HG02763 (cell line): ENCODE measurements around the gene TMEM98.
"Not testable (repeated sequence)": the region's sequence is repeated elsewhere in the genome, so short reads cannot be mapped to it uniquely, and the experiment has no call there.

Experiments
- ATAC-seq: cut with Tn5 transposase; IDR thresholded peaks from one replicate; pipeline ENCODE4 v1.9.1; 2021; ENCODE audit warnings: mild to moderate bottlenecking, moderate library complexity; ENCODE audit not compliant: unreplicated experiment

TMEM98 gene

GRCh38 chr17:32941419-32942032 lies 13.6 kb downstream of the TMEM98 start:
- no peak for ATAC-seq

DNA sequence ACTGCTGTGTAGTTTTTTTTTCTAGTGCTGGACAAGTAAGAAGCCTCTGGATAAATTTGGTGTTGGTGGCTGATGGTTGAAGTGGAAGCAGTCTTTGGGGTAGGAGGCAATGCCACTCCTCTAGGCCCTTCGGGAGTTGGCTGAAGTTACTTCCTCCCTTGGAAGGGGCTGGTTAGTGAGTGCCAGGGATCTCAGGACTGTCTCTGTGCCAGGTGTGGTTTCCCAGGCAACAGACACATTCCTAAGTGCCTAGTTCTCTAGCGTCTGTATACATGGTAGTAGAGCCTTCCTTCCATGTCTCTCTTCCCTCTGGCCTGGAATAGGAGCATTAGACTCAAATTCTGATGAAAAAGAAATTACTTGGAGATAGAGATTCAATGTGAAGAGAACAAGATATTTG lies 15.3 kb downstream of the TMEM98 start:
- ATAC-seq, result no peak

DNA sequence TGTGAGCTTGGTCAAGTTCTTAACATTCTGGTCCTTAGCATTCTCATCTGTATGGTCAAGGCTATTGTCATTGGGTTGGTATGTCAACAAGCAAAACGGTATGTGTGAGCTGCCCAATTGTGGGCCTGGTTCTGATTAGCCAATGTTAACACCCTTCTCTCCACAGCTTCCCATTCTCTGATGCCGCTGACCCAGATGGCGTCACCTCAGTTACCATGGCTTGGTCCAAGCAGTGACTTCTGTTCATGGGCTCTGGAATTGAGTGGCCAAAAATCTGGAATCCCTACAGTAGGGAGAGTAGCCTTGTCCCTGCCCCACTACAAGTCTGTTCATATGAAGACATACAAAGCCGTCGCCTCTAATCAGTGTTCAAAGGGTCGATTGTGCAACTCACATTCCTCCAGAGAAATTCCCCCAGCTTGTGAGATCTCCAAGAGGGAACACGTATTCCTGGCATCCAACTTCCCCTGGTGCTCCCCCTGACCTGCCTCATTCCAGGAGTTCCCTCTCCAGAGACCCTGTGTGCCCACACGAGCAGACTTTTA lies 15.8 kb downstream of the TMEM98 start:
- no peak for ATAC-seq

- ATAC-seq, result no peak
These were observed 16.5 kb downstream of the TMEM98 start for GRCh38 chr17:32944248-32945020.

GRCh38 chr17:32946375-32947135 lies 18.6 kb downstream of the TMEM98 start:
- ATAC-seq, result no peak

GRCh38 chr17:32947736-32948135 lies 19.8 kb downstream of the TMEM98 start:
- ATAC-seq, result no peak

GRCh38 chr17:32949181-32949580 lies 21.2 kb downstream of the TMEM98 start:
- ATAC-seq, result no peak

DNA sequence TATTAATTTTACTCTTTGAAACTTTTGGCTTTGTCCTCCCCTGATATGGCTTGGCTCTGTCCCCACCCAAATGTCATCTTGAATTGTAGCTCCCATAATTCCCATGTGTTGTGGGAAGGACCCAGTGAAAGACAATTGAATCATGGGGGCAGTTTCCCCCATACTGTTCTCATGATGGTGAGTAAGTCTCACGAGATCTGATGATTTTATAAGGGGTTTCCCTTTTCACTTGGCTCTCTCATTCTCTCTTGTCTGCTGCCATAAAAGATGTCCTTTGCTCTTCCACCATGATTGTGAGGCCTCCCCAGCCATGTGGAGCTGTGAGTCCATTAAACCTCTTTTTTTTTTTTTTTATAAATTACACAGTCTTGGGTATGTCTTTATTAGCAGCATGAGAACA lies 24.5 kb downstream of the TMEM98 start:
- ATAC-seq, result not testable (repeated sequence)

GRCh38 chr17:32953045-32953444 lies 25.1 kb downstream of the TMEM98 start:
- ATAC-seq, result no peak

DNA sequence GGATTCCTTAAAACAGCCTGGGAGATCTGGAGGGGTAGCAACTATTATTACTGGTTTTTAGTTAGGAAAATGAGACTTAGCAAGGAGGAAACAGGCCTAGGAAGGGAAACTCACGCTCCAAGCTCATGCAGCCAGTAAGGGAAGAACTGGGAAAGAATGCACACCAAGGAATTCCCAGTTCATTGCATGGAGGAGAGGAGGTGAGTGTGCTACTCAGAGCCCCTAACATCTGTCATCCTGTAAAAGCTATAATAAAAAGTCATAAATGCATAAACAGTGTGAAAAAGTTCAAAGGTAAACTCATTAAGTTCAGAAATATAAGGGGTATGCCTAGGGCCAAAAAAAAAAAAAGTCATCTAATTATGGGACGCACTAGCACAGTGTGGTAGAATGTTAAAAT lies 25.9 kb downstream of the TMEM98 start:
- no peak for ATAC-seq

DNA sequence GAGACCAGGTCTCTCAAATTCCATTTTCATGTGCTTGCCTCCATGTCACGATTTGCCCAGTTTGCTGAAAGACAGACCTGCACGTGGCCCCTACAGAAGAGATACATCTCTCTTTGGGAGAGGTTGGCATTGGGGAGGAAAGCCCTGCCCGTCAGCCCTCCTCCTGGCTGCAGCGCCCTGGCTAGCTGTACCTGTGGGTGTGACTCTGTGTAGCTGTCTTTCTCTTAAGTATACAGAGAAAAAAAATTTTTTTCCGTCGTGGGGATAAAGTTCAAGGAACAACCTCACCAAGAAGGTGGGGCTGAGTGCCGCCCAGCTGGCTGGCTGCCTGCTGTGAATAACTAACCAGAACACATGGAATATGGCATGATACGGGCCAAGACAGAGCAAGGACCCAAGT lies 26.5 kb downstream of the TMEM98 start:
- no peak for ATAC-seq

- ATAC-seq, result no peak
These were observed 27.2 kb downstream of the TMEM98 start for GRCh38 chr17:32955155-32955554.

DNA sequence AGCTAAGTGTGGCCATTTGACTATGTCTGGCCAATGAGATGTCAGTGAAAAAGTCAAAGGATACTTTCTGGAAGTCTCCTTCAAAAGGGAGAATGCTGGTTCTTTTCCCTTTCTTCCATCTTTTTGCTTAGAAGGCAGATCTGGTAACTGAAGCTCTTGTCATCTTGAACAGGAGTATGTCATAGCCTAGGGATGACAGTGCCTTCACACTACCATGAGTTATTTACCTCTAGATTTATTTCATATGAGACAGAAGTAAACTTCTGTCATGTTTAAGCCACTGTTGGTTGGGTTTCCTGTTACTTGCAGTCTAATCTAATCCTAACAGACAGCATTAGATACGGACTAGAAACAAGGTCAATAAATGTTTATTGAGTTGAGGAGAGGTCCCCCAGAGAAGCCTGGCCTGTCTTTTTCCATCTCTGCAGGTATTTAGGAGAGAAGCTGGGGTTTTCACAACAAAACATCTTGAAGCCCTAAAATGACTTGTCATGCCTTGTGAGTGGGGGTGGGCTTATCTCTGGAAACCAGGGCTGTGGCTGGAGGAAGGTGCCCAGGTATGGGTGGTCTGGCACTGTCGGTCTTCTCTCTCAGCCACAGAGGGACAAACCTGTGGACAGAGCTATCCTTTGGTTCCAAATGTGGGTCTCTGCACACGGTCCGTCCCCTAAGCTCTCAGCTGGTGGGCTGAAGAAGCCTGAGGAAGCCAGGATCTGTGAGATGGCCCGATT lies 28.5 kb downstream of the TMEM98 start:
- ATAC-seq, result no peak

DNA sequence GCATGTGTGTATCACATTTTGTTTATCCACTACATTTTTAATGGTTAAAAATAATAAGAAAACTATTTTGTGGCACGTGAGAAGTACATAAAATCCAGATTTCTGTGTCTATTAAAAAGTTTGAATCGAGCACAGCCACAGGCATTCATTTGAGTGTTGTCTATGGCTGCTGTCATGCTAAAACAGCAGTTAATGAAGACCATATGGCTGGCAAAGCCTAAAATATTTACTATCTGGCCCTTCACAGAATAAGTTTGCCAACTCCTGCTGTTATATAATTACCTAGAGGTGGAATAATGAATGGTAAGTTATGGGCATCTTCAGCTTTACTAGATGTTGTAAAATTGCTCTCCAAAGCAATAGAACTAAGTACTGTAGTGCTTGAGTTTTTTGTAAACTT lies 30.5 kb downstream of the TMEM98 start:
- no peak for ATAC-seq

DNA sequence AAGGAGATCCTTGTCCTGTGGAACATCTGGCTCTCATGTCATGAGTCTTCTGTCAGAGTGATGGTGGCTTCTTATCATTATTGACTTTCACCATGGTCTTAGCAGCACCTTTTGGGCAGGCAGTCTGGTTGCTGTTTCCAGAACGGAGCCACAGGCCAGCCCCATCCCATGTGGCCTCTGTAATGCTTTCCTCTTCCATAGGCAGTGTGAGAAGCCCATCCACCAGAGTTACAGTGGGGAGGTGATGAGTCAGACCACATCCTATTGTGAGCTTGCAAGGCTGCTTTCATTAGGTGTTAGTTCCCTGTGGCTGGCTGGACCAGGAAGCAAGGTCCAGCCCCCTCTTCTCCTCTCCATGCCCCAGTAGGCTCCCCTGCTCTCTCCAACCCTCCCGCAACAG lies 32.9 kb downstream of the TMEM98 start:
- no peak for ATAC-seq

- no peak for ATAC-seq
These were observed 34.4 kb downstream of the TMEM98 start for GRCh38 chr17:32962320-32962711.

- ATAC-seq, result no peak
These were observed 36.6 kb downstream of the TMEM98 start for GRCh38 chr17:32964541-32964940.

GRCh38 chr17:32969231-32969630 lies 41.3 kb downstream of the TMEM98 start:
- ATAC-seq, result not testable (repeated sequence)

- ATAC-seq, result no peak
These were observed 42.3 kb downstream of the TMEM98 start for GRCh38 chr17:32970281-32970680.

DNA sequence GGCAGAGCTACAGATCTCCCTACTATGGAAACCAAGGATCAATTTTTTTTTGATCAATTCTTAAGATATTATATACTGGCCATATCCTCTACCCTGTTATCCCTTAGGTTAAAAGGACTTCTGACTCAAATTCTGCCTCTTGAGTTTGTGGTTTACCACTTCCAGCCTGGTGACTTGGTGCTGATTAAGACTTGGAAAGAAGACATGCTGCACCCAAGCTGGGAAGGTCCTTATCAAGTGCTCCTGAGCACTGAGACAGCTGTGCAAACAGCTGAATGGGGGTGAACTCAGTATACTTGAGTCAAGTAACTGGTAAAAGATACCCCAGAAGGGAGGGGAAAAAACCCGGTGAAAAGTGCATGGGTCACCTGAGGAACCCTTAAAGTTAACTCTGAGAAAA lies 43.2 kb downstream of the TMEM98 start:
- no peak for ATAC-seq

DNA sequence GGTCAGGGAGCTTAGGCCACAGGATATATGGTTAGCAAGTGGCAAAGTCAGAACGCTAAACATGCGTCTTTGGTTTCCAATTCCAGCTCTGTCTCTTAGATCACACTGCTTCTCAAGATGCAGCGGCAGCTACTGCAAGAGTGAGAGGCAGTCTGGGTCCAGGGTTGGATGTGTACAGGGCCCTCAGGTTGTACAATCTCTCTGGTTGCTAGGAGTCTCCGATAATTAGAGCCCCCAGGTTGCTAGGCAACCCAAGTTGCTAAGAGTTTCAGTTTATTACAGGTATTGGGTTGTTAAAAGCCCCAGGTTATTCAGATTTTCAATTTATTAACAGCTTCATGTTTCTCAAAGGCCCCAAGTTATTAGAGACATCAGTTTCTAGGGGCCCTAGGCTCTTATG lies 48.2 kb downstream of the TMEM98 start:
- no peak for ATAC-seq
